Activated CD8-positive, alpha-beta T cell treated with anti-CD3 and anti-CD28 coated beads for 36 hours (primary cell): ENCODE measurements around the gene SORL1-AS1.

Experiments used
- ATAC-seq: fragments of 200-7000 bp; cut with Tn5 transposase; one replicate; pipeline ENCODE4 v1.10.0; 2021; ENCODE audit warnings: mild to moderate bottlenecking, moderate library complexity
- CTCF ChIA-PET: fragments of 350-600 bp; sonication (Branson Sonifier 250); formaldehyde crosslinking; loops from one replicate; lab custom pipeline; 2021; ENCODE audit warnings: antibody characterized with exemption; lab: Charles Lee
- POLR2A ChIA-PET: fragments of 350-600 bp; sonication (Branson Sonifier 250); formaldehyde crosslinking; loops from one replicate; lab custom pipeline; 2021; ENCODE audit warnings: antibody characterized with exemption; lab: Charles Lee
- DNase-seq: peaks from one replicate; pipeline ENCODE4 v3.0.0-alpha.2; 2020
- H3K27ac Mint-ChIP-seq: one replicate; pipeline ENCODE4 v1.8.0; 2021; ENCODE audit warnings: mild to moderate bottlenecking, mixed read lengths
- H3K27me3 Mint-ChIP-seq: one replicate; pipeline ENCODE4 v1.8.0; 2021; ENCODE audit warnings: mixed read lengths
- H3K36me3 Mint-ChIP-seq: one replicate; pipeline ENCODE4 v1.8.0; 2021; ENCODE audit warnings: low read depth, mixed read lengths
- H3K4me1 Mint-ChIP-seq: one replicate; pipeline ENCODE4 v1.8.0; 2021; ENCODE audit warnings: low read depth, mixed read lengths
- H3K4me3 Mint-ChIP-seq: one replicate; pipeline ENCODE4 v1.8.0; 2021; ENCODE audit warnings: mild to moderate bottlenecking, moderate library complexity, mixed read lengths
- H3K9me3 Mint-ChIP-seq: one replicate; pipeline ENCODE4 v1.8.0; 2021; ENCODE audit warnings: mixed read lengths
- intact Hi-C: fragments of 100-400 bp; cut with micrococcal nuclease; formaldehyde crosslinking; loops from one replicate; pipeline ENCODE4 v1.10.0; 2022
- TF ChIP-seq, protein P1 (sequence below): fragments of 200-600 bp; IDR thresholded peaks from one replicate; pipeline ENCODE4 v1.8.0; 2022; ENCODE audit warnings: antibody characterized with exemption, mild to moderate bottlenecking

Gene SORL1-AS1

DNA sequence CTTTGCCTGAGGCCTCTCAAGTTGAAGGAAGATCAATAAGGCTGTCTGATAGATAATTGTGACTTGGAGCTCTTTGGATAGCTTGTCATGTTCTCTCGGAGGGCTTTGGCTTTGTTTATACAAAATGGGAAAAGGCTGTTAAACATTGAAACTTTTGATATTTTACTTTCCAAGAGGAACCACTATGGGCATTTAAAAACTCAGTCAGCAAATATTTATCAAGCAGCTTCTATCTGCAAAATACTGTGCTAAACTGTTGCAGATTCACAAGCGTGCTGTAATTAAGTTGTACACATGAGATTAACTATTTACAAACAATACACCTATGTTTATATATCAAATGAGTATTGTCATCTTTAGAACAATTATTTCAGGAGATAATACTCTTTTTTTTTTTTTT lies 35.2 kb downstream of the SORL1-AS1 start:
- ChIA-PET CTCF (interaction anchor here (1.1 to 1.3 kb wide), 2 partner anchors 8 to 13 kb away, joined by 3 to 4 read pairs; no protein-coding TSS in a partner anchor), POLR2A (interaction anchor here (0.6 to 1.6 kb wide), 3 partner anchors 25 to 108 kb away, joined by 3 to 4 read pairs (median 3); no protein-coding TSS in a partner anchor)
- peak overlapping the region; percentile 74 for H3K27ac Mint-ChIP-seq
- no peaks in the 10 kb centered on the region for H3K27me3 Mint-ChIP-seq
- TF ChIP-seq, protein P1, sequence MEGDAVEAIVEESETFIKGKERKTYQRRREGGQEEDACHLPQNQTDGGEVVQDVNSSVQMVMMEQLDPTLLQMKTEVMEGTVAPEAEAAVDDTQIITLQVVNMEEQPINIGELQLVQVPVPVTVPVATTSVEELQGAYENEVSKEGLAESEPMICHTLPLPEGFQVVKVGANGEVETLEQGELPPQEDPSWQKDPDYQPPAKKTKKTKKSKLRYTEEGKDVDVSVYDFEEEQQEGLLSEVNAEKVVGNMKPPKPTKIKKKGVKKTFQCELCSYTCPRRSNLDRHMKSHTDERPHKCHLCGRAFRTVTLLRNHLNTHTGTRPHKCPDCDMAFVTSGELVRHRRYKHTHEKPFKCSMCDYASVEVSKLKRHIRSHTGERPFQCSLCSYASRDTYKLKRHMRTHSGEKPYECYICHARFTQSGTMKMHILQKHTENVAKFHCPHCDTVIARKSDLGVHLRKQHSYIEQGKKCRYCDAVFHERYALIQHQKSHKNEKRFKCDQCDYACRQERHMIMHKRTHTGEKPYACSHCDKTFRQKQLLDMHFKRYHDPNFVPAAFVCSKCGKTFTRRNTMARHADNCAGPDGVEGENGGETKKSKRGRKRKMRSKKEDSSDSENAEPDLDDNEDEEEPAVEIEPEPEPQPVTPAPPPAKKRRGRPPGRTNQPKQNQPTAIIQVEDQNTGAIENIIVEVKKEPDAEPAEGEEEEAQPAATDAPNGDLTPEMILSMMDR = no peak
- no peaks in the 10 kb centered on the region for H3K9me3 Mint-ChIP-seq
- intact Hi-C loops = loop anchor here (5.0 kb wide), 1 partner anchor 45 kb away; no protein-coding TSS in a partner anchor
- DNase-seq (no peak), ATAC-seq (no peak)
- H3K4me3 Mint-ChIP-seq = no peak overlapping the region
- peaks cover 56% of the 10 kb centered on the region for H3K4me1 Mint-ChIP-seq
- H3K36me3 Mint-ChIP-seq = no peaks in the 10 kb centered on the region

DNA sequence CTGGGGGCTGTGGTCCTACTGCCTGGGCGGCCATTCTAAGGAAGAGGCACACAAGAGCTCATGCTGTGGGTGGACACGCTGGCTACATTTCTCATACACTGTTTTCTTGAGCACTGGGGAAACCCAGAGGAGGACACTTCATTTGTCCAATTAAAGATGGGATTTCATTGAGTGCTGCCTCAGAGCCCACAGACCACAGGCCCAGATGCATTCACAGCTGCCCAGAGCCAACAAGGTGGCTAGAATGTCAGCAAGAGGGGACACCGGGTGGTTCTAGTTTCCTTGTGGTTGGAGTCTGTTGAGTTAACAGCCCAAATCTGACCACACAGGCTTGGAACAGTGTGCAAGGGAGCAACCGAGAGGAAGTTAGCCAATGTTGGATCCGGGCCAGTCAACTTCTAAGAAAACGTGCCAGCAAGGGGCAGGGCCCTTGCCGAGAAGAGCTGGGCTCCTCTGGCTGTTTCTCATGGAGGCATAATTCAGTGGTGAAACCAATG lies 35.7 kb downstream of the SORL1-AS1 start:
- Mint-ChIP-seq H3K27ac (peak overlapping the region; percentile 74), H3K36me3 (no peaks in the 10 kb centered on the region), H3K9me3 (no peaks in the 10 kb centered on the region), H3K4me3 (no peak overlapping the region), H3K27me3 (no peaks in the 10 kb centered on the region), H3K4me1 (peaks cover 52% of the 10 kb centered on the region)
- CTCF ChIA-PET = interaction anchor here (1.1 to 1.3 kb wide), 2 partner anchors 8 to 13 kb away, joined by 3 to 4 read pairs; no protein-coding TSS in a partner anchor
- intact Hi-C loops = loop anchor here (5.0 kb wide), 1 partner anchor 45 kb away; no protein-coding TSS in a partner anchor
- peak; percentile 80 for DNase-seq
- TF ChIP-seq, protein P1 = no peak
- POLR2A ChIA-PET = interaction anchor here (0.6 to 1.6 kb wide), 3 partner anchors 25 to 107 kb away, joined by 3 to 4 read pairs (median 3); no protein-coding TSS in a partner anchor
- ATAC-seq = peak; percentile 65

DNA sequence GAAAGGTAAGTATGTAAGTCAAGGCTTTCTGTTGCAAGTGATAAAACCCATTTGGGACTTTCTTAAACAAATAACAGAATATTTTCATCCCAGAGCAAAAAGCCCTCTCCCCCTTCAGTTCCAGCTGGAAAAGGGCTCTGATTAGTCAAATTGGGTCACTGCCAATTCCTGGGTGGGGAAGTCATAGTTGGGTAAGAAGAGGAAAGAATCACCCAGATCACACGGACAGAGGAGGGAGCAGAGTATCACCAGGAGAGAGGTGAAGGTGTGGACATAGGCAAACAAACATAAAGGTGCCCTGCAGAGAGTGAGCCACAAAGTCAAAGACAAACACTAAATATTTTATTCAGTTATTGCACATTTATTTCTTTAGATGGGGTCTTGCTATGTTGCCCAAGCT lies 36.9 kb downstream of the SORL1-AS1 start:
- ChIA-PET POLR2A (no interaction called here), CTCF (no interaction called here)
- Mint-ChIP-seq H3K4me1 (peaks cover 43% of the 10 kb centered on the region), H3K27me3 (no peaks in the 10 kb centered on the region), H3K36me3 (no peaks in the 10 kb centered on the region), H3K9me3 (no peaks in the 10 kb centered on the region), H3K27ac (no peak overlapping the region), H3K4me3 (no peak overlapping the region)
- intact Hi-C loops = loop anchor here (5.0 kb wide), 1 partner anchor 46 kb away; no protein-coding TSS in a partner anchor
- TF ChIP-seq, protein P1 = no peak
- DNase-seq (no peak), ATAC-seq (no peak)

DNA sequence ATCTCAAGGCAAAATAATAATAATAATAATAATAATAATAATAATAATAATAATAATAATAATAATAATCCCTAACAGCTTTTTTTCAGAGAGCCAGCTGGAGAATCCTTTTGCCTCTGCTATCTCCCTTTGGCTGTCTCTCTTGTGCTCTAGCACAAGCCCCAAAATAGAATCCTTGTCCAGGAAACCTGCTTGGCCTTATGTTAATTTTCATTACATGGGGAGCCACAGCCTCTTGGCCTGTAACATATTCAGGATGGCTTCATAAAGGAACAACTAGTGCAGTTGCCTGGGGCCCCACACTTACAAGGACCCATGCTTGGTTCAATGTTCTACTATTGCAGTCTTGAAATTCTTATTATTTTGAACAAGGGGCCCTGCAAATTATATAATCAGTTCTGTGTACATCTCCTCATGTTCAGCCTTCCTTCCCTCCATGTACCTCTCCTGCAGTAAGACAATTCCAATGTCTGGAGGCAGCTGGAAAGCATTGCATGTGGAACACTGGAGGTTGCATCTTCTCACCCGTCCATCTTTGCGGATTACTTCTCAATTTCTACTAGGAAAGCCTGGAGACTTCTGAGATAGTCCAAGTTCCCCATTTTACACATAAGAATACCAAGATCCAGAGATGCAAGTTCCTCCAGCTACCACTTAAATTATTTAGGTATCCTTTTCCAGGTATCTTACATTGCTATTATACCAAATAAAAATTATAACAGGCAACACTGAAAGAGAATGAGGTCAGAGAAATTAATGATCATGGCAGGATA lies 38.4 kb downstream of the SORL1-AS1 start:
- intact Hi-C loops = no loop called here
- POLR2A ChIA-PET = interaction anchor here (0.8 kb wide), 1 partner anchor 11 kb away, joined by 3 read pairs; no protein-coding TSS in a partner anchor
- no peak for DNase-seq
- no peak for ATAC-seq
- no peaks in the 10 kb centered on the region for H3K9me3 Mint-ChIP-seq
- H3K4me1 Mint-ChIP-seq = peaks cover 37% of the 10 kb centered on the region
- no peak overlapping the region for H3K27ac Mint-ChIP-seq
- no peaks in the 10 kb centered on the region for H3K36me3 Mint-ChIP-seq
- CTCF ChIA-PET = interaction anchor here (0.9 to 1.0 kb wide), 2 partner anchors 8 to 9 kb away, joined by 3 read pairs; no protein-coding TSS in a partner anchor
- H3K27me3 Mint-ChIP-seq = no peaks in the 10 kb centered on the region
- TF ChIP-seq, protein P1 = no peak
- H3K4me3 Mint-ChIP-seq = no peak overlapping the region
